Motor neuron (in vitro differentiated cells): ENCODE results near the gene ACOX3. TPM values are rescaled to one million over a fixed set of nuclear protein-coding genes. Genes with fewer than 3 reads are reported as not detected.
"Not testable (repeated sequence)": the region's sequence is repeated elsewhere in the genome, so short reads cannot be mapped to it uniquely, and the experiment has no call there.

Source experiments
- ATAC-seq, 8 experiments: fragments of 200-7000 bp; cut with Tn5 transposase; replicated peaks in 6 of 8; 2 replicates each; pipeline ENCODE4 v1.8.0; 2021; ENCODE audit warnings: mild to moderate bottlenecking in 8 of 8, moderate library complexity in 8 of 8
- H3K27ac ChIP-seq, 2 donors: fragments of 250-450 bp; sonication (Bioruptor Pico); 2 replicates each; pipeline ENCODE4 v1.9.0; 2021; ENCODE audit warnings: antibody characterized with exemption in 2 of 2, mild to moderate bottlenecking in 2 of 2, moderate library complexity in 1 of 2
- H3K4me1 ChIP-seq, 2 donors: fragments of 250-450 bp; sonication (Bioruptor Pico); replicated peaks in 1 of 2; 2 replicates each; pipeline ENCODE4 v1.6.1; 2021; ENCODE audit warnings: antibody characterized with exemption in 2 of 2, mild to moderate bottlenecking in 2 of 2, moderate library complexity in 1 of 2
- H3K4me3 ChIP-seq, 5 donors: fragments of 250-450 bp; sonication (Bioruptor Pico); 2 replicates each; pipeline ENCODE4 v1.9.0; 2021; ENCODE audit warnings: antibody characterized with exemption in 5 of 5, mild to moderate bottlenecking in 5 of 5, moderate library complexity in 4 of 5
- WGBS, 10 experiments: fragments of 450-650 bp; shearing (Covaris generic); methylation state at CpG; one replicate each; pipeline ENCODE4 v1.0.0; 2022; 5-methylcytosine and 5-hydroxymethylcytosine counted together
- in situ Hi-C, 9 experiments: fragments of 400-800 bp; cut with MboI; loops; one replicate each; pipeline ENCODE4 v1.15.0; 2021; ENCODE audit warnings: low sequenced_read_pairs in 9 of 9, low pct_unique_long_range_greater_than_20kb in 2 of 9; ENCODE audit not compliant: unreplicated experiment in 9 of 9
- total RNA-seq, 8 experiments: library from RNA; unstranded; fragments of 300-600 nt; gene quantifications; 2 replicates each; pipeline versions ENCODE4 v1.2.3 to v1.2.4, GENCODE V29; 2022

Gene ACOX3
- total RNA-seq, 8 experiments from 2014 or later = 6.9 to 19.7 (median 12.6) TPM

GRCh38 chr4:8438743-8439142 lies 1.8 kb downstream of the ACOX3 start:
- Histone ChIP-seq H3K4me1 (peaks cover 23 to 34% of the 10 kb centered on the region in 2 donors), H3K27ac (no peak overlapping the region), H3K4me3 (no peak overlapping the region)
- no peak for ATAC-seq
- in situ Hi-C loops = no loop called here
- WGBS, 10 experiments = 71 to 100% (median 81%) methylated on average over 2 to 11 of the region's 11 CpGs; no CpG with 5 or more reads in 2 of the 10 experiments

- Histone ChIP-seq H3K27ac (no peak overlapping the region), H3K4me1 (peaks cover 19 to 26% of the 10 kb centered on the region in 2 donors), H3K4me3 (peak overlapping the region in 1 of 5 donors; percentile 7)
- peak in 1 of 8 experiments; percentile 3 for ATAC-seq
- WGBS, 10 experiments = 19 to 80% (median 43%) methylated on average over 7 to 13 of the region's 13 CpGs
- in situ Hi-C loops = no loop called here
Observed at GRCh38 chr4:8437281-8437680, 3.2 kb downstream of the ACOX3 start.

DNA sequence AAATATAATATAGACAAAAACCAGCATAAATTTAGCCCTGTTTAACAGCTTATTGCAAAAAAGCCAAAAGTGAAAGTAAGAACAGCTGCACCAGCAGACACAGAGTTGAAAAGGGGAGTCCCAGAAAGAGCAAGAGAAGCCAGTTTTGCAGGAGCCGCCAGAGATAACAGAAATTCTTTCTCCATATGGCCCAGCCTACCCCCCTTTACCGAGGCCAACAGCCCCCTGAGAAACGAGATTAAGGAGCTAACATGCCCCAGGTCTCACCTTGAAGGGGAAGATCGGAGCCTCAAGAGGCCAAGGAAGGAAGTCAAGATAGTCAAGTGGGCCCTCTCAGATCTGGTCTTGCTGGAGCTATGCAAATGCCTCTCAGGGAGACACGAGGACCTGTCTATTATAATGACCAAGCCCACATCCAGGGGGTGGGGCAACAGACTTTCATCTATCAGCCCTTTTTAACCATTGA lies 4.8 kb downstream of the ACOX3 start:
- in situ Hi-C loops = no loop called here
- no peak overlapping the region for H3K27ac ChIP-seq
- H3K4me3 ChIP-seq = no peak overlapping the region
- peak in 1 of 8 experiments; percentile 5 for ATAC-seq
- H3K4me1 ChIP-seq = peaks cover 11 to 17% of the 10 kb centered on the region in 2 donors
- 10 to 72% (median 34%) methylated on average over 1 to 4 of the region's 5 CpGs; no CpG with 5 or more reads in 2 of the 10 experiments for WGBS, 10 experiments

DNA sequence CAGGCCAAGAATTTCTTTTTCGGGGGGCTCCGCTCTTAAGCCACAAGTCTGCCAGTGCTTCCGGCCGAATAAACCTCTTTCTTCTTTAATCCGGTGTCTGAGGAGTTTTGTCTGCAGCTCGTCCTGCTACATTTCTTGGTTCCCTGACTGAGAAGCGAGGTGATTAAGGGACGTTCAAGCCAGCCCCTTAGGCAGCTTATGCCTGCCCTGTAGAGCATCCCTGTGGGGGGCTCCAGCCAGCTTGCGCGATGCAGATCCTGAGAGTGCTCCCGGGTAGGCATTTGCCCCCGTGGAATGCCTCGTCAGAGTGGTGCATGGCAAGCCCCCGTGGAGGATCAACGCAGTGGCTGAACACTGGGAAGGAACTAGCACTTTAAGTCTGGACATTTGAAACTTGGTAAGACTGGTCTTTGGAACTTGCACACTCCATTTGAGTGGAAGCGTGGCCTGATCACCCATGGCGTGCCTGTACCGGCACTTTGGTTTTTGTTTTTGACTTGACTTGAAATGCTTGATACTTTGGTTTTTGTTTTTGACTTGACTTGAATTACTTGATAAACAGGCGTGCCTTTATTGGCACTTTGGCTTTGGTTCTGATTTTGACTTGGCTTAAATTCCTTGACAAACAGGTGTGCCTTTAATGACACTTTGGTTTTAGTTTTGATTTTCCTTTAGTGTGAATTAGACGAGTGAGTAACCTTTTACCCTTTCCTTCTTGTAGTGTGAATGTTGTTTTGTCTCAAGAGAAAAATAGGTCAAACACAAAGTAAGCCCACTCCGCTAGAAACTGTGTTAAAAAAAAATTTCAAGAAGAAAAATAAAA lies 6.1 kb downstream of the ACOX3 start:
- H3K4me3 ChIP-seq = no peak overlapping the region
- ATAC-seq = no peak
- WGBS, 10 experiments = 66 to 89% (median 85%) methylated on average over 5 to 19 of the region's 21 CpGs
- in situ Hi-C loops = no loop called here
- H3K27ac ChIP-seq = no peak overlapping the region
- peaks cover 8 to 13% of the 10 kb centered on the region in 2 donors for H3K4me1 ChIP-seq

- Histone ChIP-seq H3K4me1 (peaks cover 3 to 9% of the 10 kb centered on the region in 2 donors), H3K4me3 (no peak overlapping the region), H3K27ac (no peak overlapping the region)
- in situ Hi-C loops = no loop called here
- 87 to 100% (median 94%) methylated on average over 1 to 5 of the region's 5 CpGs for WGBS, 10 experiments
- no peak for ATAC-seq
Observed at GRCh38 chr4:8433136-8433535, 7.4 kb downstream of the ACOX3 start.

DNA sequence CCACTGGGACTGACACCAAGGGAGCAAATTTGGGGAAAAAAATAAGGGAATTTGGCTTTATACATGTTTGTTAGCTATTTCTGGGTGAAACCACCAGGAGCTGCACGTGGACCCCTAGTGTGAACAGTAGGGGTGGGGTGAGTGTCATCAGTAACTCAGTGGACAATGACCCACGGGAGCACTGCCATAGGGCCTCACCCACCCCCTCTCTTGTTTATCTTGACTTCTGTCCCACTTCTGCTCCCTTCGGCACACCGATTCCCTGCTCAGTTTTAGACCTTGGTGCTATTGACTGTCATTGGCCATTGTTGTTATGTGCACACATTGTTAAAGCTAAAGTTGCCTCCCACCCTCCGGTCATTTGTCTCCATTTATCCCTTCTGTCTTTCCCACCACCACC lies 9.0 kb downstream of the ACOX3 start:
- 80 to 100% (median 83%) methylated on average over 1 to 3 of the region's 5 CpGs; no CpG with 5 or more reads in 3 of the 10 experiments for WGBS, 10 experiments
- in situ Hi-C loops = no loop called here
- Histone ChIP-seq H3K4me1 (peaks cover 4 to 7% of the 10 kb centered on the region in 2 donors), H3K27ac (no peak overlapping the region), H3K4me3 (no peak overlapping the region)
- no peak for ATAC-seq

GRCh38 chr4:8428288-8429097 lies 12.0 kb downstream of the ACOX3 start:
- Histone ChIP-seq H3K27ac (peak overlapping the region; percentile 3 to 21), H3K4me3 (peak overlapping the region; percentile 64 to 92 (median 71)), H3K4me1 (peaks cover 4 to 7% of the 10 kb centered on the region in 2 donors)
- 0 to 60% (median 10%) methylated on average over 2 to 17 of the region's 56 CpGs; no CpG with 5 or more reads in 2 of the 10 experiments for WGBS, 10 experiments
- ATAC-seq = peak; percentile 93 to 98 (median 96)
- in situ Hi-C loops = no loop called here

DNA sequence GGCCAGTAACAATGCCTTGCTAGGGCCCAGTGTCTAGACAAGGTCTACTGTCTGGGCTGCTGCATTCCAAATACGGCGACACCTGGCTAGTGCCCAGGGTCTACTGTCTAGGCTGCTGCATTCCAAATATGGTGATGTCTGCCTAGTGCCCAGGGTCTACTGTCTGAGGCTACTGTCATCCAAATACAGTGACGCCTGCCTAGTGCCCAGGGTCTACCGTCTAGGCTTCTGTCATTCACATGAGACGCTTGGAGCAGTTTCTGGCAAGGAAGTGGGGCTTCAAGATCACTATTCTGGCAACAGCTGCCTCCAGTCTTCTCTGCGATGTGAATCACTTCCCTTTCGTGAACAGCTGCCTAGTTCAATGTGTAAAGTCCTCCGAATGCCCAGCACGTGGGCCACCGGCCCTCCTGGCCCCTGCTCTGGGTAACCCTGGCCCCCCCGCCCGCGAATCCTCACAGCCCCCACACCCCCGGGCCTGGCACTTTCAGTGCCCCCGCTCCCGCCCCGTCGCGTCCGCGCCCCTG lies 12.7 kb downstream of the ACOX3 start:
- 0 to 28% (median 18%) methylated on average over 1 to 3 of the region's 21 CpGs; no CpG with 5 or more reads in 6 of the 10 experiments for WGBS, 10 experiments
- ATAC-seq = peak in 7 of 8 experiments; percentile 45 to 64 (median 57)
- Histone ChIP-seq H3K27ac (peak overlapping the region; percentile 3 to 21), H3K4me1 (peaks cover 4 to 7% of the 10 kb centered on the region in 2 donors), H3K4me3 (peak overlapping the region; percentile 64 to 92 (median 71))
- in situ Hi-C loops = no loop called here

- H3K27ac ChIP-seq = no peak overlapping the region
- ATAC-seq = no peak
- peaks cover 4 to 7% of the 10 kb centered on the region in 2 donors for H3K4me1 ChIP-seq
- in situ Hi-C loops = no loop called here
- H3K4me3 ChIP-seq = peak overlapping the region; percentile 64 to 92 (median 71)
- WGBS, 10 experiments = 53 to 100% (median 93%) methylated on average over 1 to 5 of the region's 17 CpGs; no CpG with 5 or more reads in 5 of the 10 experiments
Observed at GRCh38 chr4:8427262-8427661, 13.3 kb downstream of the ACOX3 start.

DNA sequence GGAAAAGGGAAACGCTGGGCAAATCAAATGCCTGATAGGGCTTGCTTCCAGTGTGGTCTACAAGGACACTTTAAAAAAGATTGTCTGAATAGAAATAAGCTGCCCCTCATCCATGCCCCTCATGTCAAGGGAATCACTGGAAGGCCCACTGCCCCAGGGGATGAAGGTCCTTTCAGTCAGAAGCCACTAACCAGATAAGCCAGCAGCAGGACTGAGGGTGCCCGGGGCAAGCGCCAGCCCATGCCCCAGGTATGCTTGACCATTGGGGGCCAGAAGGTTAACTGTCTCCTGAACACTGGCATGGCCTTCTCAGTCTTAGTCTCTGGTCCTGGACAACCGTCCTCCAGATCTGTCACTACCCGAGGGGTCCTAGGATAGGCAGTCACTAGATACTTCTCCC lies 17.7 kb downstream of the ACOX3 start:
- 83 to 100% (median 100%) methylated on average over 1 to 4 of the region's 5 CpGs; no CpG with 5 or more reads in 3 of the 10 experiments for WGBS, 10 experiments
- Histone ChIP-seq H3K4me3 (no peak overlapping the region), H3K27ac (no peak overlapping the region), H3K4me1 (peaks cover 4 to 7% of the 10 kb centered on the region in 2 donors)
- ATAC-seq = no peak
- in situ Hi-C loops = loop anchor here in 1 of 9 experiments (25.0 kb wide), 1 partner anchor 185 kb away; no protein-coding TSS in a partner anchor

DNA sequence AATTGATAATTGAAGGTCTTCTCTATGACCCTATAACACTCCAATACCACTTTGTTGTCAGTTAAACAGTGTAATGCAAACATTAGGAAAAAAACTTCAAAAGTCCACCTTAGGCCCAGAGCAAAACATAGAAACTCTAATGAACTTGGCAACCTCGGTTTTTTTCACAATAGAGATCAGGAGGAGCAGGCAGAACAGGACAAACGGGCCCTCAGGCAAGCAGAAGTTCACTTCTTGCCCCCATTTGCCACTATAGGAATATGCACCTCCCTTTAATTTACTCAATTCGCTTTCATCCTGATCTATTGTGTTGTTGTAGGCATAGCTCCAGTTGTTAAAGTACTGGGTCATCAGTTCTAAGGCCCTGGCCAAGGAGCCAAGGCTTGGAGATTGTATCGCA lies 18.2 kb downstream of the ACOX3 start:
- Histone ChIP-seq H3K4me3 (no peak overlapping the region), H3K27ac (no peak overlapping the region), H3K4me1 (peaks cover 1 to 5% of the 10 kb centered on the region in 2 donors)
- WGBS, 10 experiments = 26 to 74% (median 41%) methylated on average over 2 to 4 of the region's 4 CpGs; no CpG with 5 or more reads in 1 of the 10 experiments
- in situ Hi-C loops = loop anchor here in 1 of 9 experiments (25.0 kb wide), 1 partner anchor 185 kb away; no protein-coding TSS in a partner anchor
- no peak for ATAC-seq

DNA sequence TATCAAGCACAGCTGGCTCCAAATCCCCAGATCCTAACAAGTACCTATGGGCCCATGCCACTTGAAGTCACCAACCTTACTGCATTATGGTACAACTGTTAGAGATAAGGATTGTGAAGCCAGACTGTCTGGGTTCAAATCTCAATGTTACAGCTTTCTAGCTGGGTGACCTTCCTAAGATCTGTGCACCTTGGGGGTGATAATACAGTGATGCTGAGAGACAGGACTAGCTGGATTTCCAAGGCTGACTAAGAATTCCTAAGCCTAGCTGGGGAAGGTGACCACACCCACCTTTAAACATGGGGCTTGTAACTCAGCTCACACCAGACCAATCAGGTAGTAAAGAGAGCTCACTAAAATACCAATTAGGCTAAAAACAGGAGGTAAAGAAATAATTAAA lies 20.4 kb downstream of the ACOX3 start:
- H3K27ac ChIP-seq, H3K4me1 ChIP-seq, ATAC-seq, H3K4me3 ChIP-seq: not testable (repeated sequence)
- in situ Hi-C loops = loop anchor here in 1 of 9 experiments (25.0 kb wide), 1 partner anchor 183 kb away; no protein-coding TSS in a partner anchor
